Liver (tissue), 9 donors: Measurements from ENCODE around the gene CHST14. TPM values are rescaled to one million over a fixed set of nuclear protein-coding genes. Genes with fewer than 3 reads are reported as not detected.

ENCODE experiments used
- DNase-seq: peaks from one replicate; pipeline ENCODE4 v3.0.0-alpha.2; 2017; ENCODE audit warnings: low spot score
- H3K27ac ChIP-seq, 2 donors: one replicate each; pipeline ENCODE4 v1.7.0; 2013; ENCODE audit warnings: inconsistent platforms in 2 of 2, low read length in 2 of 2, control low read depth in 1 of 2, low read depth in 1 of 2, mild to moderate bottlenecking in 1 of 2
- H3K27me3 ChIP-seq, 4 donors: one replicate each; pipeline versions ENCODE4 v1.6.1 to v1.7.0; 2013; ENCODE audit warnings: low read length in 3 of 4, inconsistent platforms in 1 of 4, mild to moderate bottlenecking in 1 of 4, moderate library complexity in 1 of 4; ENCODE audit not compliant: control insufficient read depth in 4 of 4, insufficient read depth in 4 of 4
- H3K36me3 ChIP-seq, 4 donors: one replicate each; pipeline versions ENCODE4 v1.6.1 to v1.7.0; 2013; ENCODE audit warnings: low read length in 3 of 4, mild to moderate bottlenecking in 3 of 4, low read depth in 1 of 4, moderate library complexity in 1 of 4; ENCODE audit not compliant: control insufficient read depth in 4 of 4, insufficient read depth in 3 of 4
- H3K4me1 ChIP-seq, 4 donors: one replicate each; pipeline versions ENCODE4 v1.6.1 to v1.7.0; 2013; ENCODE audit warnings: low read length in 3 of 4, mild to moderate bottlenecking in 3 of 4, moderate library complexity in 1 of 4; ENCODE audit not compliant: control insufficient read depth in 4 of 4, insufficient read depth in 4 of 4
- H3K4me3 ChIP-seq, 3 donors: one replicate each; pipeline versions ENCODE4 v1.6.1 to v1.7.0; 2013; ENCODE audit warnings: low read length in 3 of 3, control low read depth in 1 of 3, low read depth in 1 of 3, mild to moderate bottlenecking in 1 of 3
- H3K9ac ChIP-seq, 2 donors: one replicate each; pipeline ENCODE4 v1.7.0; 2013; ENCODE audit warnings: low read length in 2 of 2, mild to moderate bottlenecking in 2 of 2, moderate library complexity in 2 of 2, control low read depth in 1 of 2, low read depth in 1 of 2
- H3K9me3 ChIP-seq, 4 donors: one replicate each; pipeline versions ENCODE4 v1.6.1 to v1.7.0; 2013; ENCODE audit warnings: low read length in 3 of 4; ENCODE audit not compliant: control insufficient read depth in 4 of 4
- EGR1 ChIP-seq, 2 donors: IDR thresholded peaks; 2 replicates each; pipeline ENCODE4 v1.6.1; 2016 to 2018; ENCODE audit warnings: antibody characterized with exemption in 2 of 2, low read depth in 2 of 2
- FOXA1 ChIP-seq: IDR thresholded peaks from 2 replicates; pipeline ENCODE4 v1.6.1; 2016; ENCODE audit warnings: antibody characterized with exemption
- FOXA2 ChIP-seq: IDR thresholded peaks from 2 replicates; pipeline ENCODE4 v1.6.1; 2016; ENCODE audit warnings: antibody characterized with exemption
- GABPA ChIP-seq, 2 donors: IDR thresholded peaks in 1 of 2; conservative IDR thresholded peaks in 1 of 2; 2 replicates each; pipeline ENCODE4 v1.6.1; 2016; ENCODE audit warnings: antibody characterized with exemption in 2 of 2, mild to moderate bottlenecking in 1 of 2, moderate library complexity in 1 of 2
- HNF4A ChIP-seq, 2 donors: conservative IDR thresholded peaks; 2 replicates each; pipeline ENCODE4 v1.6.1; 2016; ENCODE audit warnings: antibody characterized with exemption in 2 of 2, mild to moderate bottlenecking in 2 of 2
- HNF4G ChIP-seq: IDR thresholded peaks from 2 replicates; pipeline ENCODE4 v1.6.1; 2016; ENCODE audit warnings: antibody characterized with exemption
- JUND ChIP-seq, 2 donors: IDR thresholded peaks; 2 replicates each; pipeline ENCODE4 v1.6.1; 2016; ENCODE audit warnings: antibody characterized with exemption in 2 of 2
- NR2F2 ChIP-seq: IDR thresholded peaks from 2 replicates; pipeline ENCODE4 v1.6.1; 2016; ENCODE audit warnings: antibody characterized with exemption
- RAD21 ChIP-seq, 2 donors: IDR thresholded peaks; 2 replicates each; pipeline ENCODE4 v1.6.1; 2016; ENCODE audit warnings: antibody characterized with exemption in 2 of 2, mild to moderate bottlenecking in 2 of 2
- RXRA ChIP-seq, 2 donors: IDR thresholded peaks; 2 replicates each; pipeline ENCODE4 v1.6.1; 2017 to 2018; ENCODE audit warnings: antibody characterized with exemption in 2 of 2, mild to moderate bottlenecking in 1 of 2
- SP1 ChIP-seq: IDR thresholded peaks from 2 replicates; pipeline ENCODE4 v1.6.1; 2018; ENCODE audit warnings: antibody characterized with exemption, mild to moderate bottlenecking
- TAF1 ChIP-seq: conservative IDR thresholded peaks from 2 replicates; pipeline ENCODE4 v1.6.1; 2016; ENCODE audit warnings: antibody characterized with exemption, mild to moderate bottlenecking
- YY1 ChIP-seq: IDR thresholded peaks from 2 replicates; pipeline ENCODE4 v1.6.1; 2016; ENCODE audit warnings: antibody characterized with exemption, mild to moderate bottlenecking
- WGBS: extraction: QIAGEN DNeasy Blood & Tissue Kit; methylation state at CpG from one replicate; pipeline ENCODE4 v1.1.7; 2013; 5-methylcytosine and 5-hydroxymethylcytosine counted together
- polyA plus RNA-seq, 2 donors: library from polyadenylated mRNA; stranded (reverse) in 1 of 2; unstranded in 1 of 2; fragments of 200-250 nt in 1 of 2; fragments of >200 nt in 1 of 2; fragmentation: Nextera tagmentation in 1 of 2; extraction: Ambion mirVana in 1 of 2; gene quantifications; one replicate each; pipeline versions ENCODE4 v1.2.1 to v1.2.3, GENCODE V29; 2013 to 2015
- total RNA-seq, 2 donors: library from RNA; depleted of rRNA; stranded (reverse); fragments of >200 nt; gene quantifications; one replicate each; pipeline ENCODE4 v1.2.3, GENCODE V29; 2014
- TF ChIP-seq, protein P1 (sequence below): fragments of 150-350 bp; IDR thresholded peaks from 2 replicates; pipeline ENCODE4 v1.5.1; 2017; ENCODE audit warnings: improper control_type of control experiment, low read depth, low read length; ENCODE audit not compliant: missing input control
- TF ChIP-seq, protein P2 (sequence below): IDR thresholded peaks from 2 replicates; pipeline ENCODE4 v1.6.1; 2016; ENCODE audit warnings: antibody characterized with exemption, mild to moderate bottlenecking
- TF ChIP-seq, protein P3 (sequence below): IDR thresholded peaks from 2 replicates; pipeline ENCODE4 v1.6.1; 2016; ENCODE audit warnings: antibody characterized with exemption
- TF ChIP-seq, protein P4 (sequence below): IDR thresholded peaks from 2 replicates; pipeline ENCODE4 v1.6.1; 2016; ENCODE audit warnings: antibody characterized with exemption
- TF ChIP-seq, protein P5 (sequence below): IDR thresholded peaks from 2 replicates; pipeline ENCODE4 v1.6.1; 2016; ENCODE audit warnings: antibody characterized with exemption
- donor health status: healthy.
- donor health status: healthy.
- donor health status: healthy.
- donor health status: healthy.
- donor health status: healthy.

CHST14 gene
- total and polyA plus RNA-seq, 4 donors = 2.3 to 5.3 (median 3.1) TPM

DNA sequence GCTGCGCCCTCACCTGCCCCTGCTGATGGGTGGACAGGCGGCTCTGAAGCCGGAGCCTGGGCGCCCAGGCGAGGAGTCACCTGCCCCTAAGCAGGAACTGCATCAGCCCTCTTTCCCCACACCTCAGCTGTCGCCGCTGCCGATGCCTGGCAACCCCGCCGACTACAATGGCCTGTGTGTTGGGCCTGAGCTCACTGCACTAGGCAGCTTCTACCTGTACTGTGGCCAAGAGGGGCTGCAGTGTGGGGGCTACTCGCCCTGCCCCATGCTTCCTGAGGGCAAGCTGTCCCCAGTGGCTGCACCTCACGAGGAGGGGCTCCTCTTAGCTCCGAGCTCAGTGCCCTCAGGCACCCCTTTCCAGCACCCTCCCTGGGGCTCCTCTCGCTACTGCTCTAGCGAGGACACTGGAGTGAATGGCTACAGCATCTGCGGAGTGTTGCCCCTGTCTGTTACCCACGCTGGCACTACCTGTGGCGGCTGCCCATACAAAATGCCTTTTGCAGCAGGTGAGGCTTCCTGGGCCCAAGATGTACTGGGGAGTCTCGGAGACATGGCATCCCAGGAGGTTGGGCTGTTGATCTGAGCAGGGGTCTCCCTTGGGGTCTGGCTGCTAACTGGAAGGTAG is 11.3 kb upstream of the CHST14 start:
- Histone ChIP-seq H3K4me1 (peaks cover 0 to 6% (median 3%) of the 10 kb centered on the region in 4 donors), H3K36me3 (peaks cover 0 to 21% (median 4%) of the 10 kb centered on the region in 4 donors), H3K27me3 (no peaks in the 10 kb centered on the region), H3K9ac (no peak overlapping the region), H3K27ac (no peak overlapping the region), H3K4me3 (no peak overlapping the region), H3K9me3 (no peaks in the 10 kb centered on the region)
- DNase-seq = no peak
- 98% methylated on average over 19 of the region's 19 CpGs for WGBS
- TF ChIP-seq, protein P1, sequence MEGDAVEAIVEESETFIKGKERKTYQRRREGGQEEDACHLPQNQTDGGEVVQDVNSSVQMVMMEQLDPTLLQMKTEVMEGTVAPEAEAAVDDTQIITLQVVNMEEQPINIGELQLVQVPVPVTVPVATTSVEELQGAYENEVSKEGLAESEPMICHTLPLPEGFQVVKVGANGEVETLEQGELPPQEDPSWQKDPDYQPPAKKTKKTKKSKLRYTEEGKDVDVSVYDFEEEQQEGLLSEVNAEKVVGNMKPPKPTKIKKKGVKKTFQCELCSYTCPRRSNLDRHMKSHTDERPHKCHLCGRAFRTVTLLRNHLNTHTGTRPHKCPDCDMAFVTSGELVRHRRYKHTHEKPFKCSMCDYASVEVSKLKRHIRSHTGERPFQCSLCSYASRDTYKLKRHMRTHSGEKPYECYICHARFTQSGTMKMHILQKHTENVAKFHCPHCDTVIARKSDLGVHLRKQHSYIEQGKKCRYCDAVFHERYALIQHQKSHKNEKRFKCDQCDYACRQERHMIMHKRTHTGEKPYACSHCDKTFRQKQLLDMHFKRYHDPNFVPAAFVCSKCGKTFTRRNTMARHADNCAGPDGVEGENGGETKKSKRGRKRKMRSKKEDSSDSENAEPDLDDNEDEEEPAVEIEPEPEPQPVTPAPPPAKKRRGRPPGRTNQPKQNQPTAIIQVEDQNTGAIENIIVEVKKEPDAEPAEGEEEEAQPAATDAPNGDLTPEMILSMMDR = no peak
- TF ChIP-seq NR2F2 (no peak), HNF4G (no peak), GABPA (IDR thresholded peaks at IDR 0.05 in 1 of 2, conservative IDR thresholded peaks at IDR 0.05 in 1 of 2) (no peak), RXRA (IDR thresholded peaks at IDR 0.05) (no peak), HNF4A (conservative IDR thresholded peaks at IDR 0.05) (no peak), TAF1 (no peak), YY1 (no peak), EGR1 (IDR thresholded peaks at IDR 0.05; ENCODE audit: low read depth in 2 of 2) (no peak), SP1 (no peak), FOXA2 (no peak), FOXA1 (no peak), RAD21 (IDR thresholded peaks at IDR 0.05) (no peak), JUND (IDR thresholded peaks at IDR 0.05) (no peak)
- TF ChIP-seq, protein P2, sequence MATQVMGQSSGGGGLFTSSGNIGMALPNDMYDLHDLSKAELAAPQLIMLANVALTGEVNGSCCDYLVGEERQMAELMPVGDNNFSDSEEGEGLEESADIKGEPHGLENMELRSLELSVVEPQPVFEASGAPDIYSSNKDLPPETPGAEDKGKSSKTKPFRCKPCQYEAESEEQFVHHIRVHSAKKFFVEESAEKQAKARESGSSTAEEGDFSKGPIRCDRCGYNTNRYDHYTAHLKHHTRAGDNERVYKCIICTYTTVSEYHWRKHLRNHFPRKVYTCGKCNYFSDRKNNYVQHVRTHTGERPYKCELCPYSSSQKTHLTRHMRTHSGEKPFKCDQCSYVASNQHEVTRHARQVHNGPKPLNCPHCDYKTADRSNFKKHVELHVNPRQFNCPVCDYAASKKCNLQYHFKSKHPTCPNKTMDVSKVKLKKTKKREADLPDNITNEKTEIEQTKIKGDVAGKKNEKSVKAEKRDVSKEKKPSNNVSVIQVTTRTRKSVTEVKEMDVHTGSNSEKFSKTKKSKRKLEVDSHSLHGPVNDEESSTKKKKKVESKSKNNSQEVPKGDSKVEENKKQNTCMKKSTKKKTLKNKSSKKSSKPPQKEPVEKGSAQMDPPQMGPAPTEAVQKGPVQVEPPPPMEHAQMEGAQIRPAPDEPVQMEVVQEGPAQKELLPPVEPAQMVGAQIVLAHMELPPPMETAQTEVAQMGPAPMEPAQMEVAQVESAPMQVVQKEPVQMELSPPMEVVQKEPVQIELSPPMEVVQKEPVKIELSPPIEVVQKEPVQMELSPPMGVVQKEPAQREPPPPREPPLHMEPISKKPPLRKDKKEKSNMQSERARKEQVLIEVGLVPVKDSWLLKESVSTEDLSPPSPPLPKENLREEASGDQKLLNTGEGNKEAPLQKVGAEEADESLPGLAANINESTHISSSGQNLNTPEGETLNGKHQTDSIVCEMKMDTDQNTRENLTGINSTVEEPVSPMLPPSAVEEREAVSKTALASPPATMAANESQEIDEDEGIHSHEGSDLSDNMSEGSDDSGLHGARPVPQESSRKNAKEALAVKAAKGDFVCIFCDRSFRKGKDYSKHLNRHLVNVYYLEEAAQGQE = no peak
- TF ChIP-seq, protein P3, sequence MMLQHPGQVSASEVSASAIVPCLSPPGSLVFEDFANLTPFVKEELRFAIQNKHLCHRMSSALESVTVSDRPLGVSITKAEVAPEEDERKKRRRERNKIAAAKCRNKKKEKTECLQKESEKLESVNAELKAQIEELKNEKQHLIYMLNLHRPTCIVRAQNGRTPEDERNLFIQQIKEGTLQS = no peak
- TF ChIP-seq, protein P4, sequence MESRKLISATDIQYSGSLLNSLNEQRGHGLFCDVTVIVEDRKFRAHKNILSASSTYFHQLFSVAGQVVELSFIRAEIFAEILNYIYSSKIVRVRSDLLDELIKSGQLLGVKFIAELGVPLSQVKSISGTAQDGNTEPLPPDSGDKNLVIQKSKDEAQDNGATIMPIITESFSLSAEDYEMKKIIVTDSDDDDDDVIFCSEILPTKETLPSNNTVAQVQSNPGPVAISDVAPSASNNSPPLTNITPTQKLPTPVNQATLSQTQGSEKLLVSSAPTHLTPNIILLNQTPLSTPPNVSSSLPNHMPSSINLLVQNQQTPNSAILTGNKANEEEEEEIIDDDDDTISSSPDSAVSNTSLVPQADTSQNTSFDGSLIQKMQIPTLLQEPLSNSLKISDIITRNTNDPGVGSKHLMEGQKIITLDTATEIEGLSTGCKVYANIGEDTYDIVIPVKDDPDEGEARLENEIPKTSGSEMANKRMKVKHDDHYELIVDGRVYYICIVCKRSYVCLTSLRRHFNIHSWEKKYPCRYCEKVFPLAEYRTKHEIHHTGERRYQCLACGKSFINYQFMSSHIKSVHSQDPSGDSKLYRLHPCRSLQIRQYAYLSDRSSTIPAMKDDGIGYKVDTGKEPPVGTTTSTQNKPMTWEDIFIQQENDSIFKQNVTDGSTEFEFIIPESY = no peak
- TF ChIP-seq, protein P5, sequence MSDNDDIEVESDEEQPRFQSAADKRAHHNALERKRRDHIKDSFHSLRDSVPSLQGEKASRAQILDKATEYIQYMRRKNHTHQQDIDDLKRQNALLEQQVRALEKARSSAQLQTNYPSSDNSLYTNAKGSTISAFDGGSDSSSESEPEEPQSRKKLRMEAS = no peak
